PFSK-1 (cell line): Measurements from ENCODE around the gene VASH2.

Experiments used
- FOXP2 ChIP-seq: optimal IDR thresholded peaks from 2 replicates; pipeline ENCODE3; 2011; ENCODE audit warnings: borderline replicate concordance, control low read depth, inconsistent platforms; ENCODE audit not compliant: insufficient read depth; ENCODE audit errors: extremely low read length, extremely low read depth
- POLR2AphosphoS5 ChIP-seq: IDR thresholded peaks from 2 replicates; pipeline ENCODE4 v1.6.1; 2012; ENCODE audit warnings: low read depth, mild to moderate bottlenecking, control low read depth, low read length, moderate library complexity
- REST ChIP-seq, 2 experiments: IDR thresholded peaks; 2 replicates each; pipeline versions ENCODE4 v1.6.1 to v1.8.0; 2011 to 2012; ENCODE audit warnings: low read depth in 2 of 2, low read length in 2 of 2, control low read depth in 1 of 2, inconsistent platforms in 1 of 2, mild to moderate bottlenecking in 1 of 2, moderate library complexity in 1 of 2; ENCODE audit not compliant: insufficient read depth in 1 of 2
- SIN3A ChIP-seq: IDR thresholded peaks from 2 replicates; pipeline ENCODE4 v1.6.1; 2012; ENCODE audit warnings: mild to moderate bottlenecking, low read length, moderate library complexity, borderline replicate concordance; ENCODE audit not compliant: insufficient read depth
- TAF1 ChIP-seq: IDR thresholded peaks from 2 replicates; pipeline ENCODE4 v1.6.1; 2012; ENCODE audit warnings: low read length, control low read depth, borderline replicate concordance; ENCODE audit not compliant: insufficient read depth

The VASH2 gene

GRCh38 chr1:212951947-212952640 lies 1.8 kb downstream of the VASH2 start:
- no peak for TF ChIP-seq REST (IDR thresholded peaks at IDR 0.05; ENCODE audit: insufficient read depth in 1 of 2, low read depth in 2 of 2, low read length in 2 of 2)
- no peak for TF ChIP-seq FOXP2
- TF ChIP-seq SIN3A: no peak
- TF ChIP-seq TAF1: no peak
- no peak for TF ChIP-seq POLR2AphosphoS5

- TF ChIP-seq FOXP2: no peak
- no peak for TF ChIP-seq SIN3A
- TF ChIP-seq REST (IDR thresholded peaks at IDR 0.05; ENCODE audit: insufficient read depth in 1 of 2, low read depth in 2 of 2, low read length in 2 of 2): no peak
- no peak for TF ChIP-seq TAF1
- no peak for TF ChIP-seq POLR2AphosphoS5
These were observed 2.3 kb downstream of the VASH2 start for GRCh38 chr1:212952641-212952976.

- TF ChIP-seq TAF1 (no peak), FOXP2 (no peak), SIN3A (no peak), POLR2AphosphoS5 (no peak), REST (IDR thresholded peaks at IDR 0.05; ENCODE audit: insufficient read depth in 1 of 2, low read depth in 2 of 2, low read length in 2 of 2) (no peak)
These were observed 3.0 kb downstream of the VASH2 start for GRCh38 chr1:212953321-212953720.

GRCh38 chr1:212954514-212954913 lies 4.2 kb downstream of the VASH2 start:
- TF ChIP-seq REST (IDR thresholded peaks at IDR 0.05; ENCODE audit: insufficient read depth in 1 of 2, low read depth in 2 of 2, low read length in 2 of 2): no peak
- TF ChIP-seq POLR2AphosphoS5: no peak
- no peak for TF ChIP-seq SIN3A
- no peak for TF ChIP-seq FOXP2
- no peak for TF ChIP-seq TAF1

GRCh38 chr1:212955098-212955497 lies 4.8 kb downstream of the VASH2 start:
- TF ChIP-seq FOXP2: no peak
- TF ChIP-seq REST (IDR thresholded peaks at IDR 0.05; ENCODE audit: insufficient read depth in 1 of 2, low read depth in 2 of 2, low read length in 2 of 2): no peak
- TF ChIP-seq TAF1: no peak
- TF ChIP-seq SIN3A: no peak
- TF ChIP-seq POLR2AphosphoS5: no peak
